HG02852 (cell line): ENCODE results near the gene HPCA.

Source experiments
- ATAC-seq: cut with Tn5 transposase; IDR thresholded peaks from one replicate; pipeline ENCODE4 v1.9.1; 2021; ENCODE audit warnings: mild to moderate bottlenecking, moderate library complexity; ENCODE audit not compliant: unreplicated experiment

Gene HPCA

GRCh38 chr1:32870615-32871363, 15.5 kb upstream of the HPCA start, which contains the start of gene FNDC5:
TSS of gene FNDC5 (minus strand) at chr1:32870912.
- no peak for ATAC-seq

DNA sequence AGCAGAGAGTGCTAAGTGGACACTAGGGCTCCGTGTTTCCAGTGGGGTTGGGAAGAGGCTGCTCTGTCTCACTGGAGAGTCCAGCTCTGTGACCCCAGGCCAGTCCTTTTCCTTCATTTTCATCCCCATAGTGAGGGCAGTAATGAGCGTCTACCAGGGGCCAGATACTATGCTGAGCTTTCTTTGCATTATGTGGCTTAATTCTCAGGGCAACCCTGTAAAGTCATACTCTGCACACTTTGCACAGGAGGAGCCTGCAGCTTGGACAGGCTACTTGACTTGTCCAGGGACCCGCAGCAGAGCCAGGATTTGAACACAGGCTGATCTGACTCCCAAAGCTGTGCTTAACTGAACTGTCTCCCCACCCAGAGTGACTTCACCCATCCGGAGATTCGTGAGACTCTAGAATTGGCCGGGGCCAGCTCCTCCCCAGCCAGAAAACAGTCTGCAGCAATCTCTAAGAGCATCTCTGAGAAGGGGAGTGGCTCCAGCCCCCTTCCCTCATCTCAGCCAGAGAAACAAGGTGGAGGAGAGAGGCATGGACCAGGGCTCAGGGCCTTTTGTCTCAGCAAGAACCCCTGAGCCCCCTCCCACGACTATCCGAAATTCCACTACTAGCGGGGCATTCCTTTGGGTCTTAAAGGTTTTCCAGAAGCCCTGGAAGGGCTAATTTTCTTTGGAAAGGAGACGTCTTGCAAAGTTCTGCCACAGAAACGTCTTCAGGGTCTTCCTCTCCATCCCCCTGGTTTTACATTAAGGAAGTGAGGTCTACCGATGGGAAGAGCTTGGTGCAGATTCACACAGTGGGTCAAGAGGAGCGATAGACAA, 14.7 kb upstream of the HPCA start:
- ATAC-seq: no peak

DNA sequence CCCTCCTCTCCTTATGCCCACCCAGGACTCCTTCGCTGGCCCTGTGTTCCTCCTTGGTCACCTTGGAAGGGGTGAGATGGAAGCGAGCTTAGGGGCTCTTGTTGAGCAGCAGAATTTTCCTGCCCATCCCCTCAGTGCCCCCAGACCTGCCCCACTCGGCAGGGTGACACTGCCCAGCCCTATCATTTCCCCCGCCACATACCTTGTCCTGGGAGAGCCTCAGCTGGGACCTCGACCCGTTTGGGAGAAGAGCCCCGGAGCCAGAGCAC, 14.2 kb upstream of the HPCA start:
- no peak for ATAC-seq

- no peak for ATAC-seq
Observed at GRCh38 chr1:32873484-32873883, 12.8 kb upstream of the HPCA start.

DNA sequence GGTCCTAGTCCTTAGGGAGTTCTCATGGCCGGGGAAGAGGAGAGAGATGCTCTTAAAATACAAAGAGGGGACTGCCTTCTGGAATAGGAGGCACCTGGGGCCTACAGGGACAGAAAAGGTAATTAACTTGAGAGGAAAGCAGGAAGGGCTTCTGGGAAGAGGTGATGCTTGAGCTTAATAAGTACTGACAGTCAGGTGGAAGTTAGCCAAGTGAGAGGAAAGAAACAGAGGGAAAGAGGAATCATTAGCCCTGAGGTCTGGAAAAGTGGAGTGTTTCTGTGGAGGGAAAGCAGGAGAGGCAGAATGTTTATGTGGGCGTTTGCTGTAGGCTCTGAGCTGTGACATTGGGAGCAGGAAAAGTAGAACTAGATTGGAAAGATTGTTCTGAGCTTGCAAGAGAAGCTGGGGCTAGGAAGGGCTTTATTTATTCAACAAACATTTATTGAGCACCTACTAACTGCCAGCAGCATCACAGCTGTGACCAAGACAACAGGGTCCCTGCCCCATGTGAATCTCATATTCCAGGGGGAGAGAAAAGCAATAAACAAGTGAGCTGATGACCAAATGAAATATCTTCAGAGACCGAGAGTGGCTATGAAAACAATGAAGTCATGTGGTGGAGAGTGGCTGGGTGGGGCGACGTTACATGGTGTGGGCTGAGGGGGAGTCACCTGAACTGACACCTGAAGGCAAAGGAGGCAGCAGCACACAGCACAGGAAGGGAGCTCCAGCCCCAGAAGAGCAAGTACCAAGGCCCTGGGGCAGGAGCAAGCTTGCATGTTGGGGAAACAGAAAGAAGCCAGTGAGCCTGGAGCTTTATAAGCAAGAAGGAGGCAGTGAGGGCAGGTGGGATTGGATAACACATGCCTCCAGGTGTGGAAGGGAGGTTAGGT, 11.2 kb upstream of the HPCA start:
- ATAC-seq: no peak

GRCh38 chr1:32876341-32877210, 9.7 kb upstream of the HPCA start:
- ATAC-seq: no peak

DNA sequence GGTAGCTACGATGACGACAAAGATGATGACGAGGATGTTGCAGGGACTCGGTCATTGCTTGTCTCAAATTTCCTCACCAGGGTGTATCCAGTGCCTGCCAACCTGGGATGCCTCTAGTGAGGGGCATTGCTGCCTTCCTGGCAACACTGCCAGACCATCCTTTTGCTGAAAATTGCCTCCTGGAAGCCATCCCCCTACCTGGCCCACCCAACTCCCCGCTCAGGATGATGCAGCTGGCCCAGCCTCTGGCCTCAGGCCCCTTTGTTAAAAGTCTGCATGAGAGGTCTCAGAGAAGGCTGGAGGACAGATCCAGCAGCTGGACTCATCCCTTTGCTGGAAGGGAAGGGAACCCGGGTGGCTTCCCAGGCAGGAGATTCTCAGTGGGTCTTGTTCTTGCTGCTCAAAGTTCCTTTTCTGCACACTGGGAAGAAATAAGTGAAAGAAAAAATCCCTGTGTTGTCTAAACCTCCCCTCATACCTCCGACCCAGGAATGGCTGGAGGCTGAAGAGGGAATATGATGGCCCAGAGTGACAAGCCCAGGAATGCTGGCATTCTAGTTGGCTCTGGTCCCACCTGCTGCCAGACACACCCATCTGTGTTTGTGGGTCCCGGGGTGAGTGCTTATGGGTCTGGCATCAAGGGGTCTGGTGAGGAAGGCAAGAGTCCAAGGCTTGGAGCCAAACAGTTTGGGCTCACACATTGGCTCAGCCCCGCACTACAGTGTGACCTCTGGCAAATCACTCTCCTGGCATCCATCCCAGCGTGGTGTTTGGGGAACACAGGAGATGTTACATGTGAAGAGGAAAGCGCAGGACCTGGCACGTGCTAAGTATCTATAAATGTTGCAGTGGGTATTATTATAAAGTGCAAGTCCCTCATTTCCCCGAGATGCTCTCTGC, 8.8 kb upstream of the HPCA start:
- no peak for ATAC-seq

DNA sequence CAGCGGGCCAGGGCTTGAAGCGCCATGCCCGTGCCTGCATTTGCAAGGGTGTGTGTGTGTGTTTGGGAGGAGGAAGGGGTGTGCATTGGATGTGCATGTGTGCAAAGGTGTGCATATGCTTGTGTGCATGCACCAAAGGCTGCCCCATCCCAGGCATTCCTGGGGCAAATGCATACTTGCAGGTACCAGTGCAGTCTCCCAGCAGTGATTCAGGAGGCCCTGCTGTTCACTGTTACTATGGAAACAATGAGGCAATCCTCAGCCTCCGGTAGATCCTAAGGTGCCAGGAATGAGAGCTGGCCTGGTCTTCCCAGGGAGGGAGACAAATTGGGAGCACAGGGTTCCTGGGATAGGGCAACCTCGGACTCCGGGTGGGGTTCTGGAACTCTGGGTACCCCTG, 8.1 kb upstream of the HPCA start:
- ATAC-seq: no peak

GRCh38 chr1:32878637-32879041, 7.7 kb upstream of the HPCA start:
- ATAC-seq: no peak

- ATAC-seq: no peak
Observed at GRCh38 chr1:32881291-32881690, 5.0 kb upstream of the HPCA start.

DNA sequence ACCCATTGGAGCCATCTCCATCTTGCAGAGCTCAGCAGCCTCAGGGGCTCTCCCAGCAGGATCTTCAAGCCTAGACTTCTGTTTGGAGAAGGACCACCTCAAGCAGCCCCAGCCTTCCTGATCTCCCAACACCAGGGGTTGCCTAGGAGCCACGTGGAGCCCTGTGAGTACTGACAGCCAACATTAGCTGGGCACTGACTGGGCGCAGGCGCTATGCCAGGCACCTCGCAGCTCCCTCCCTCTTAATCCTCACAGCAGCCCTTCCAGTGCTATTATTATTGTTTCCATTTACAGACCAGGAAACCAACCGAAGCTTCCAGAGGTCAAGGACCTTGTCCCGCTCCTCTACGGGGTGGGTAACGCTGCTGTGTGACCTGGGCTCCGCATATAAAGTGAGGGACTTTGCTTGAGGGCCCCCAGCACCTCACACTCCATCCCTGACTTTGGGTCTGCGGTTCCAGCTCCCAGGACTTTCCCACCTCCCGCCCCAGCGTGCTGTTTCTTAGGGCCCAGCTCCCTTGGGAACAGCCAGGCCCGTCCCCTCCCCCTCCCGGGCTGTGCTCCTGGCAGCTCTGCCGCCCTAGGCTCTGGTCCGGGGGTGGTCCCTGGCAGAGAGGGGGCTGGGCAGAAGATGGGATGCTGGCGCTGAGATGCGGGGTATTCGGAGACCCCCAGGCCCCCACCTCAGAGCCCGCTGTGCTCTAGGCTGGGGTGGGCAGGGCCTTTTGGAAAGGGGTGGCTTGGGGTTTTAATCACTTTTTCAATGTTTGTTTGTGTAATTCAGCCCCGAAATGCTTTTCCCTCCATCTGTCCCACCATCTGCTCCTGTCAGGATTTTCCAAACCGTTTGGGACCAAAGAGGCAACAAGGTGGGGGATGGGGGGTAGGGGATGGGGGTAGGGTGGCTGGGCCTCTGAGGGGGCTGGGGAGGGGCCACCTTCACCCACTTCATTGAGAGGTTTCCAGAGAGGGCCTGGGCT, 4.1 kb upstream of the HPCA start:
- no peak for ATAC-seq

GRCh38 chr1:32883338-32884031, 2.8 kb upstream of the HPCA start:
- ATAC-seq: no peak

GRCh38 chr1:32884032-32884372, 2.3 kb upstream of the HPCA start:
- no peak for ATAC-seq

DNA sequence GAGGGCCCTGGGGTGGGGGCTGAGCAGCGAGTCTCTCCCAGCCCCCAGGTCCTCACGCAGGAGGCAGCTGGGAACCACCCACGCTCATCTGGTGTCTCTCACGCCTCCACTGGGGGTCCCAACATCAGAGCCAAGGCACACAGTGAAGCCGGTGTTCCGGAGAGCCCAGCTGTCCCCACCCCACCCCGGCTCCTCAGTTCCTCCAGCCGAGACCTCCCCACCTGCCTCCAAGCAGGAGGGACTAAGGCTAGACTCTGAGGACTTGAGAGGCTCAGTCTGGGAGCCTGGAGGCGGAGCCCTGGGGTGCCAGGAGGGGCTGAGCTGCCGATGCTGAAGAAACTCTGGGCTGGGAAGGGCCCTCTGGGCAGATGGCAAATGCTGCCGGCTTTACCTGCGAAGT, 1.6 kb upstream of the HPCA start:
- no peak for ATAC-seq

GRCh38 chr1:32885676-32886003, 651 bp upstream of the HPCA start:
- ATAC-seq: no peak

- no peak for ATAC-seq
Observed at GRCh38 chr1:32886828-32887414, 630 bp downstream of the HPCA start.

DNA sequence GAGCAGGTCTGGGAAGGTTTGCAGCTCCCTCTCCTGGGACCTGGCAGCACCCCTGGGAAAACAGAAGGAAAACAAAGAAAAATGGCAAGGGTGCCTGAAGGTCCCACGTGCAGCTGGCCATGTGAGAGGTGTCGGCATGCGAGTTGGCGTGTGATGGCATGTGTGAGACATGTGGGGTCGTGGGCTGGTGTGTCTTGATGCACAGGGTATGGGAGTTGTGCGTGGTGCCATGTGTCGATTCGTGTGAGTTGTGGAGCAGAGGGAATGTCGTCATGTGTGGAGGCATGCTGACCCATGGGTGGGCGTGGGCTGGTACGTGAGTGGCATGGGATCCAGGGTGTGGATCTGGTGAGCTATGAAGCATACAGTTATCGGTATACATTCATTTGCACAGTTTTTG, 1.3 kb downstream of the HPCA start:
- ATAC-seq: no peak

GRCh38 chr1:32888134-32888533, 1.8 kb downstream of the HPCA start:
- ATAC-seq: no peak
